Activated naive CD4-positive, alpha-beta T cell treated with anti-CD3 and anti-CD28 coated beads, Interleukin-2, amount 50 U/mL, for 24 hours (primary cell): ENCODE measurements around the gene FAM131C.
A peak's percentile ranks its signal among the peaks of the same experiment; 100 is the strongest.
"Not testable (repeated sequence)": the region's sequence is repeated elsewhere in the genome, so short reads cannot be mapped to it uniquely, and the experiment has no call there.

ENCODE experiments used
- H3K27ac Mint-ChIP-seq: one replicate; pipeline ENCODE4 v1.8.0; 2021; ENCODE audit warnings: mild to moderate bottlenecking, mixed read lengths
- H3K27me3 Mint-ChIP-seq: one replicate; pipeline ENCODE4 v1.8.0; 2021; ENCODE audit warnings: mixed read lengths
- H3K36me3 Mint-ChIP-seq: one replicate; pipeline ENCODE4 v1.8.0; 2021; ENCODE audit warnings: mixed read lengths
- H3K4me1 Mint-ChIP-seq: one replicate; pipeline ENCODE4 v1.8.0; 2021; ENCODE audit warnings: mixed read lengths
- H3K4me3 Mint-ChIP-seq: one replicate; pipeline ENCODE4 v1.8.0; 2021; ENCODE audit warnings: mild to moderate bottlenecking, mixed read lengths
- H3K9me3 Mint-ChIP-seq: one replicate; pipeline ENCODE4 v1.8.0; 2021; ENCODE audit warnings: mixed read lengths

Gene FAM131C

GRCh38 chr1:16061266-16061665, 12.2 kb downstream of the FAM131C start:
- Mint-ChIP-seq H3K9me3 (no peaks in the 10 kb centered on the region), H3K4me1 (peaks cover 14% of the 10 kb centered on the region), H3K27me3 (no peaks in the 10 kb centered on the region), H3K36me3 (no peaks in the 10 kb centered on the region), H3K4me3 (no peak overlapping the region), H3K27ac (no peak overlapping the region)

- not testable (repeated sequence) for H3K36me3 Mint-ChIP-seq, H3K4me3 Mint-ChIP-seq, H3K27ac Mint-ChIP-seq, H3K9me3 Mint-ChIP-seq, H3K27me3 Mint-ChIP-seq, H3K4me1 Mint-ChIP-seq
These were observed 14.9 kb downstream of the FAM131C start for GRCh38 chr1:16058394-16059120.

GRCh38 chr1:16057314-16057915, 16.0 kb downstream of the FAM131C start:
- H3K4me1 Mint-ChIP-seq, H3K9me3 Mint-ChIP-seq, H3K36me3 Mint-ChIP-seq, H3K27me3 Mint-ChIP-seq, H3K4me3 Mint-ChIP-seq, H3K27ac Mint-ChIP-seq: not testable (repeated sequence)

- H3K9me3 Mint-ChIP-seq, H3K27me3 Mint-ChIP-seq, H3K4me1 Mint-ChIP-seq, H3K27ac Mint-ChIP-seq, H3K4me3 Mint-ChIP-seq, H3K36me3 Mint-ChIP-seq: not testable (repeated sequence)
These were observed 16.9 kb downstream of the FAM131C start for GRCh38 chr1:16056521-16056912.

GRCh38 chr1:16055613-16056520, 17.6 kb downstream of the FAM131C start:
- Mint-ChIP-seq H3K9me3 (no peaks in the 10 kb centered on the region), H3K36me3 (no peaks in the 10 kb centered on the region), H3K4me3 (no peak overlapping the region), H3K4me1 (no peaks in the 10 kb centered on the region), H3K27me3 (no peaks in the 10 kb centered on the region), H3K27ac (no peak overlapping the region)

- no peaks in the 10 kb centered on the region for H3K27me3 Mint-ChIP-seq
- no peaks in the 10 kb centered on the region for H3K4me1 Mint-ChIP-seq
- no peak overlapping the region for H3K4me3 Mint-ChIP-seq
- H3K27ac Mint-ChIP-seq: no peak overlapping the region
- H3K9me3 Mint-ChIP-seq: no peaks in the 10 kb centered on the region
- H3K36me3 Mint-ChIP-seq: no peaks in the 10 kb centered on the region
These were observed 18.6 kb downstream of the FAM131C start for GRCh38 chr1:16054598-16055540.

- Mint-ChIP-seq H3K4me1 (no peaks in the 10 kb centered on the region), H3K36me3 (no peaks in the 10 kb centered on the region), H3K27me3 (no peaks in the 10 kb centered on the region), H3K9me3 (no peaks in the 10 kb centered on the region), H3K27ac (no peak overlapping the region), H3K4me3 (no peak overlapping the region)
These were observed 19.5 kb downstream of the FAM131C start for GRCh38 chr1:16053781-16054502.

GRCh38 chr1:16051949-16052348, 21.5 kb downstream of the FAM131C start:
- not testable (repeated sequence) for H3K4me3 Mint-ChIP-seq, H3K4me1 Mint-ChIP-seq, H3K36me3 Mint-ChIP-seq, H3K27me3 Mint-ChIP-seq, H3K27ac Mint-ChIP-seq, H3K9me3 Mint-ChIP-seq

GRCh38 chr1:16051039-16051438, 22.4 kb downstream of the FAM131C start:
- no peaks in the 10 kb centered on the region for H3K27me3 Mint-ChIP-seq
- H3K4me3 Mint-ChIP-seq: no peak overlapping the region
- no peaks in the 10 kb centered on the region for H3K36me3 Mint-ChIP-seq
- no peaks in the 10 kb centered on the region for H3K9me3 Mint-ChIP-seq
- peak overlapping the region; percentile 30 for H3K27ac Mint-ChIP-seq
- H3K4me1 Mint-ChIP-seq: no peaks in the 10 kb centered on the region

GRCh38 chr1:16050328-16050727, 23.1 kb downstream of the FAM131C start:
- H3K9me3 Mint-ChIP-seq: no peaks in the 10 kb centered on the region
- no peaks in the 10 kb centered on the region for H3K27me3 Mint-ChIP-seq
- H3K27ac Mint-ChIP-seq: no peak overlapping the region
- H3K4me3 Mint-ChIP-seq: no peak overlapping the region
- H3K36me3 Mint-ChIP-seq: no peaks in the 10 kb centered on the region
- H3K4me1 Mint-ChIP-seq: no peaks in the 10 kb centered on the region

- no peaks in the 10 kb centered on the region for H3K9me3 Mint-ChIP-seq
- H3K4me3 Mint-ChIP-seq: no peak overlapping the region
- no peaks in the 10 kb centered on the region for H3K36me3 Mint-ChIP-seq
- no peaks in the 10 kb centered on the region for H3K27me3 Mint-ChIP-seq
- H3K27ac Mint-ChIP-seq: no peak overlapping the region
- no peaks in the 10 kb centered on the region for H3K4me1 Mint-ChIP-seq
These were observed 24.8 kb downstream of the FAM131C start for GRCh38 chr1:16048573-16049189.

- peak overlapping the region; percentile 49 for H3K4me3 Mint-ChIP-seq
- no peak overlapping the region for H3K27ac Mint-ChIP-seq
- H3K27me3 Mint-ChIP-seq: no peaks in the 10 kb centered on the region
- H3K4me1 Mint-ChIP-seq: no peaks in the 10 kb centered on the region
- H3K9me3 Mint-ChIP-seq: no peaks in the 10 kb centered on the region
- no peaks in the 10 kb centered on the region for H3K36me3 Mint-ChIP-seq
These were observed 25.5 kb downstream of the FAM131C start for GRCh38 chr1:16047791-16048475.

GRCh38 chr1:16046842-16047241, 26.6 kb downstream of the FAM131C start:
- Mint-ChIP-seq H3K9me3 (no peaks in the 10 kb centered on the region), H3K27ac (no peak overlapping the region), H3K36me3 (no peaks in the 10 kb centered on the region), H3K4me1 (no peaks in the 10 kb centered on the region), H3K4me3 (no peak overlapping the region), H3K27me3 (no peaks in the 10 kb centered on the region)

- H3K27ac Mint-ChIP-seq: no peak overlapping the region
- H3K36me3 Mint-ChIP-seq: no peaks in the 10 kb centered on the region
- H3K27me3 Mint-ChIP-seq: no peaks in the 10 kb centered on the region
- H3K9me3 Mint-ChIP-seq: no peaks in the 10 kb centered on the region
- H3K4me1 Mint-ChIP-seq: no peaks in the 10 kb centered on the region
- no peak overlapping the region for H3K4me3 Mint-ChIP-seq
These were observed 29.5 kb downstream of the FAM131C start for GRCh38 chr1:16043950-16044349.
